ENCODE measurements around the gene GABPB1. TPM values are rescaled to one million over a fixed set of nuclear protein-coding genes. Genes with fewer than 3 reads are reported as not detected.

The GABPB1 gene
- polyA plus RNA-seq, 3 donors = 12.9 to 15.1 (median 14.9) TPM

GRCh38 chr15:50235794-50236193, 119.2 kb downstream of the GABPB1 start:
- H3K9me3 Mint-ChIP-seq = no peaks in the 10 kb centered on the region
- no peak overlapping the region for H3K4me3 Mint-ChIP-seq
- Histone ChIP-seq H3K27me3 (ENCODE audit: control insufficient read depth in 2 of 2, insufficient read depth in 2 of 2, low read length in 2 of 2) (no peaks in the 10 kb centered on the region), H3K27ac (ENCODE audit: low read depth in 1 of 2, low read length in 2 of 2) (no peak overlapping the region), H2AFZ (ENCODE audit: insufficient read depth, low read depth, low read length, poor library complexity, severe bottlenecking) (no peak overlapping the region), H3K36me3 (replicated peaks in 1 of 2; ENCODE audit: control insufficient read depth in 1 of 2, insufficient read depth in 2 of 2, low read length in 2 of 2) (no peaks in the 10 kb centered on the region), H3K4me2 (replicated peaks; ENCODE audit: extremely low read depth, low read length, poor library complexity, severe bottlenecking) (no peak overlapping the region), H4K20me1 (ENCODE audit: insufficient read depth, low read length) (no peaks in the 10 kb centered on the region), H3K9me3 (replicated peaks in 1 of 2; ENCODE audit: control insufficient read depth in 1 of 2, insufficient read depth in 1 of 2, low read length in 2 of 2) (no peaks in the 10 kb centered on the region), H3K4me1 (ENCODE audit: control insufficient read depth in 1 of 2, insufficient read depth in 2 of 2, low read length in 2 of 2) (no peaks in the 10 kb centered on the region), H3K9ac (ENCODE audit: insufficient read depth, low read length, poor library complexity, severe bottlenecking) (no peak overlapping the region), H3K4me3 (replicated peaks in 1 of 3; ENCODE audit: low read depth in 2 of 3, low read length in 3 of 3) (no peak overlapping the region), H3K79me2 (ENCODE audit: insufficient read depth, low read length) (no peaks in the 10 kb centered on the region)
- no peaks in the 10 kb centered on the region for H3K27me3 Mint-ChIP-seq (ENCODE audit: low read depth in 3 of 3)
- no peaks in the 10 kb centered on the region for H3K36me3 Mint-ChIP-seq
- TF ChIP-seq CTCF (IDR thresholded peaks at IDR 0.05) = no peak
- peaks cover 5% of the 10 kb centered on the region for H3K4me1 Mint-ChIP-seq
- intact Hi-C loops (cut with micrococcal nuclease) = no loop called here
- no peak for DNase-seq
- 100% methylated on average over 1 of the region's 1 CpG for WGBS (ENCODE audit: insufficient coverage)
- H3K27ac Mint-ChIP-seq = no peak overlapping the region

- no peak for DNase-seq
- H3K9ac ChIP-seq (ENCODE audit: insufficient read depth, low read length, poor library complexity, severe bottlenecking) = no peak overlapping the region
- no peaks in the 10 kb centered on the region for H4K20me1 ChIP-seq (ENCODE audit: insufficient read depth, low read length)
- Mint-ChIP-seq H3K9me3 (no peaks in the 10 kb centered on the region), H3K4me3 (no peak overlapping the region), H3K27me3 (ENCODE audit: low read depth in 3 of 3) (no peaks in the 10 kb centered on the region), H3K4me1 (peaks cover 5% of the 10 kb centered on the region), H3K36me3 (no peaks in the 10 kb centered on the region), H3K27ac (peak overlapping the region in 1 of 7 donors; percentile 63)
- H3K4me1 ChIP-seq (ENCODE audit: control insufficient read depth in 1 of 2, insufficient read depth in 2 of 2, low read length in 2 of 2) = no peaks in the 10 kb centered on the region
- H3K79me2 ChIP-seq (ENCODE audit: insufficient read depth, low read length) = no peaks in the 10 kb centered on the region
- H3K27me3 ChIP-seq (ENCODE audit: control insufficient read depth in 2 of 2, insufficient read depth in 2 of 2, low read length in 2 of 2) = no peaks in the 10 kb centered on the region
- H3K27ac ChIP-seq (ENCODE audit: low read depth in 1 of 2, low read length in 2 of 2) = no peak overlapping the region
- no peaks in the 10 kb centered on the region for H3K36me3 ChIP-seq (replicated peaks in 1 of 2; ENCODE audit: control insufficient read depth in 1 of 2, insufficient read depth in 2 of 2, low read length in 2 of 2)
- TF ChIP-seq CTCF (IDR thresholded peaks at IDR 0.05) = no peak
- no peak overlapping the region for H3K4me3 ChIP-seq (replicated peaks in 1 of 3; ENCODE audit: low read depth in 2 of 3, low read length in 3 of 3)
- no CpG with 5 or more reads among the region's 2 CpGs for WGBS (ENCODE audit: insufficient coverage)
- H3K9me3 ChIP-seq (replicated peaks in 1 of 2; ENCODE audit: control insufficient read depth in 1 of 2, insufficient read depth in 1 of 2, low read length in 2 of 2) = no peaks in the 10 kb centered on the region
- no peak overlapping the region for H3K4me2 ChIP-seq (replicated peaks; ENCODE audit: extremely low read depth, low read length, poor library complexity, severe bottlenecking)
- no peak overlapping the region for H2AFZ ChIP-seq (ENCODE audit: insufficient read depth, low read depth, low read length, poor library complexity, severe bottlenecking)
- intact Hi-C loops (cut with micrococcal nuclease) = no loop called here
Observed at GRCh38 chr15:50234764-50235163, 120.2 kb downstream of the GABPB1 start.
